ENCODE data around the gene XRCC3. TPM values are rescaled to one million over a fixed set of nuclear protein-coding genes. Genes with fewer than 3 reads are reported as not detected.
A peak's percentile ranks its signal among the peaks of the same experiment; 100 is the strongest.

Gene XRCC3
- total RNA-seq, 4 donors from 2014 or later = 0.59 to 14.4 (median 5.2) TPM

DNA sequence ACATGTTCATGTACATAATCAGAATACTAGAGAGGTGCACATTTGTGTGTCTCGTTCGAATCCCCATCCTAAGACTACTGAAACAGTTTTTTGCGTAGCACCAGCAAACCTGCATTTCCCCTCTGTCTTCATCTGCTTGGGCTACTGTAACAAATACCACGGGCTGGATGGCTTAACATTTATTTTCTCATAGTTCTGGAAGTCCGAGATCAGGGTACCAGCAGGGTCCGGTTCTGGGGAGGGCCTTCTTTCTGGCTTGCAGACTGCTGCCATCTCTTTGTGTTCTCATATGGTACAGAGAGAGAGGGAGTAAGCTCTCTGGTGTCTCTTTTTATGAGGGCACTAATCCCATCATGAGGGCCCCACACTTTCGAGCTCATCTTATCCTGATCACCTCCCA, 55.6 kb downstream of the XRCC3 start:
- Histone ChIP-seq H3K27me3 (no peaks in the 10 kb centered on the region), H3K4me1 (no peaks in the 10 kb centered on the region), H3K27ac (no peak overlapping the region), H3K4me3 (no peak overlapping the region), H3K9me3 (no peaks in the 10 kb centered on the region), H3K36me3 (no peaks in the 10 kb centered on the region)
- TF ChIP-seq, protein P1, sequence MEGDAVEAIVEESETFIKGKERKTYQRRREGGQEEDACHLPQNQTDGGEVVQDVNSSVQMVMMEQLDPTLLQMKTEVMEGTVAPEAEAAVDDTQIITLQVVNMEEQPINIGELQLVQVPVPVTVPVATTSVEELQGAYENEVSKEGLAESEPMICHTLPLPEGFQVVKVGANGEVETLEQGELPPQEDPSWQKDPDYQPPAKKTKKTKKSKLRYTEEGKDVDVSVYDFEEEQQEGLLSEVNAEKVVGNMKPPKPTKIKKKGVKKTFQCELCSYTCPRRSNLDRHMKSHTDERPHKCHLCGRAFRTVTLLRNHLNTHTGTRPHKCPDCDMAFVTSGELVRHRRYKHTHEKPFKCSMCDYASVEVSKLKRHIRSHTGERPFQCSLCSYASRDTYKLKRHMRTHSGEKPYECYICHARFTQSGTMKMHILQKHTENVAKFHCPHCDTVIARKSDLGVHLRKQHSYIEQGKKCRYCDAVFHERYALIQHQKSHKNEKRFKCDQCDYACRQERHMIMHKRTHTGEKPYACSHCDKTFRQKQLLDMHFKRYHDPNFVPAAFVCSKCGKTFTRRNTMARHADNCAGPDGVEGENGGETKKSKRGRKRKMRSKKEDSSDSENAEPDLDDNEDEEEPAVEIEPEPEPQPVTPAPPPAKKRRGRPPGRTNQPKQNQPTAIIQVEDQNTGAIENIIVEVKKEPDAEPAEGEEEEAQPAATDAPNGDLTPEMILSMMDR (IDR thresholded peaks at IDR 0.05) = no peak
- no peak for TF ChIP-seq POLR2A (IDR thresholded peaks at IDR 0.05)
- DNase-seq = no peak
- intact Hi-C loops (cut with DNase I; ENCODE audit: low total_unique reads) = no loop called here

DNA sequence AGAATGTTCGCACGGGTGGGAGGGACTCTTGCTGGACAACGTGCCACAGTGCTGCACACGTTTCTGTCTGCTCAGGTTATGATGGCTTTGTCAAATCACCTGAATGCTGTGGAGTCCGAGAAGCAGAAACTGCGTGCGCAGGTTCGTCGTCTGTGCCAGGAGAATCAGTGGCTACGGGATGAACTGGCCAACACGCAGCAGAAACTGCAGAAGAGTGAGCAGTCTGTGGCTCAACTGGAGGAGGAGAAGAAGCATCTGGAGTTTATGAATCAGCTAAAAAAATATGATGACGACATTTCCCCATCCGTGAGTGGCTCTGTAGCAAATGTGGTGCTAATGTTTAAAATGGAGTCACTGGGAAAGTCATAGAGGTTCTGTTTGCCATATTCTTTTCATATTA, 57.8 kb downstream of the XRCC3 start:
- no peak overlapping the region for H3K4me3 ChIP-seq
- no peak for TF ChIP-seq POLR2A (IDR thresholded peaks at IDR 0.05)
- TF ChIP-seq, protein P1 (IDR thresholded peaks at IDR 0.05) = no peak
- DNase-seq = peak; percentile 40 to 63
- no peaks in the 10 kb centered on the region for H3K36me3 ChIP-seq
- peak overlapping the region; percentile 62 to 64 for H3K27ac ChIP-seq
- peaks cover 7 to 9% of the 10 kb centered on the region in 2 donors for H3K4me1 ChIP-seq
- intact Hi-C loops (cut with DNase I; ENCODE audit: low total_unique reads) = no loop called here
- no peaks in the 10 kb centered on the region for H3K27me3 ChIP-seq
- H3K9me3 ChIP-seq = no peaks in the 10 kb centered on the region

DNA sequence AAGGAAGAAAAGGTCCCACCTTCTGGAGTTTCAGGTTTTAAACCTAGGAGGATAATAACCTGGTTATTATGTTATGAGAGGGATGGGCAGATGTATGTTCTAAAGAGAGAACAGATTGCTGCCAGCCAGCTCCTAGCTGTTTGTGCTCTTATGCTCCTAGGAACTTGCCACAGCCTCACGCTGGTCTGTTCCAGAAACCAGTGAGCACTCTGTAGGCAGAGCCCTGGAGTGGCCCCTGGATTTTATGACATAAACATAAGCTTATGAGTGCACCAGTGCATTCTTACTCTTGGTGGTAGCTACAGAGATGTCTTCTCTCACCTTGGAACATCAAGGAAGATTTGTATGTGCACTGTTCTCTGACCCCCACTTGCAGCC, 58.5 kb downstream of the XRCC3 start:
- Histone ChIP-seq H3K4me1 (peaks cover 10 to 14% of the 10 kb centered on the region in 2 donors), H3K4me3 (no peak overlapping the region), H3K36me3 (no peaks in the 10 kb centered on the region), H3K27ac (peak overlapping the region; percentile 7 to 48), H3K9me3 (no peaks in the 10 kb centered on the region), H3K27me3 (no peaks in the 10 kb centered on the region)
- no peak for DNase-seq
- intact Hi-C loops (cut with DNase I; ENCODE audit: low total_unique reads) = no loop called here
- TF ChIP-seq, protein P1 (IDR thresholded peaks at IDR 0.05) = no peak
- TF ChIP-seq POLR2A (IDR thresholded peaks at IDR 0.05) = no peak

DNA sequence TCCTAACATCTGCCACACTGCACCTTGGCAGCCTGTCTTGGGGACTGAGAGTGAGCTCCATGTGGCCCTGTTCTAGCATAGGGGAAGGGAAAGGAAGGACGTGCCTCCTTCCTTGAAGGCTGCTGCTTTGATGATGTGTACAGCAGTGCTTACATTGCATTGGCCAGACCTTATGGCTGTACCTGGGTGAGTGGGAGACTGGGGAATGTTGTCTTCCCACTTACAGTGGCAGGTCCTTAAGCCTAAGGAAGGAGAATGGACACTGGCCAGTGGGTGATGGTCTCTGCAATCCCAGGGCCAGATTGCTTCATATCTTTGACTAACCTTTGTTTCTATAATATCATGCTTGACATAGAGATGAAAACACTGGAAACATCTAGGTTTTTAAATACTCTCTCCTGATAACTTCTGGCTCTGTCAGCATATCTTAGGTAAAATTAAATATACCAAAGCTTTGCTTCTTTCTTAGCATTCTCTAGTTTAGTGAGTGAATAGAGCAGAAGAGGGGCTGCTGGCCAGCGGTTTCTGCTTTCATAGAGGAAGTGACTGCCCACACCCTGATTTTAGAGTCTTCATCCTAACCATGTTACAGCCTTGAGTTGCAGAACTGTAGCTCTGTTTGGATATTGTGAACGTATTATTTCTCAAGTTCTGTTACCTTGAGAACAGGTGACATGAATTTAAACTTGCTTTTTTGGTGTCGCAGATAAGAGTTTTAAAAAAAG, 59.1 kb downstream of the XRCC3 start:
- Histone ChIP-seq H3K27ac (peak overlapping the region in 1 of 2 donors; percentile 7), H3K9me3 (no peaks in the 10 kb centered on the region), H3K4me3 (no peak overlapping the region), H3K27me3 (no peaks in the 10 kb centered on the region), H3K36me3 (no peaks in the 10 kb centered on the region), H3K4me1 (peaks cover 10 to 18% of the 10 kb centered on the region in 2 donors)
- intact Hi-C loops (cut with DNase I; ENCODE audit: low total_unique reads) = no loop called here
- DNase-seq = no peak
- TF ChIP-seq POLR2A (IDR thresholded peaks at IDR 0.05) = no peak
- TF ChIP-seq, protein P1 (IDR thresholded peaks at IDR 0.05) = no peak

DNA sequence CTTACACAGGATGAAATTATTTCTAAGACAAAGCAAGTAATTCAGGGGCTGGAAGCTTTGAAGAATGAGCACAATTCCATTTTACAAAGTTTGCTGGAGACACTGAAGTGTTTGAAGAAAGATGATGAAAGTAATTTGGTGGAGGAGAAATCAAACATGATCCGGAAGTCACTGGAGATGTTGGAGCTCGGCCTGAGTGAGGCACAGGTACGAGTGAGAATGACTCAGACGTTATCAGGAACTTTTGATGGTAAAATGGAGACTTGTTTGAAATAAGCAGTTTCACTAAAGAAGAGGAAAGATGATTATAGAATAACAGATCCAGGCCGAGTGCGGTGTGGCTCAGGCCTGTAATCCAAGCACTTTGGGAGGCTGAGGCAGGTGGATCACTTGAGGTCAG, 60.6 kb downstream of the XRCC3 start:
- peak overlapping the region; percentile 58 to 75 for H3K27ac ChIP-seq
- no peaks in the 10 kb centered on the region for H3K36me3 ChIP-seq
- H3K27me3 ChIP-seq = no peaks in the 10 kb centered on the region
- no peak for TF ChIP-seq POLR2A (IDR thresholded peaks at IDR 0.05)
- TF ChIP-seq, protein P1 (IDR thresholded peaks at IDR 0.05) = no peak
- intact Hi-C loops (cut with DNase I; ENCODE audit: low total_unique reads) = no loop called here
- no peak for DNase-seq
- no peak overlapping the region for H3K4me3 ChIP-seq
- no peaks in the 10 kb centered on the region for H3K9me3 ChIP-seq
- peaks cover 10 to 18% of the 10 kb centered on the region in 2 donors for H3K4me1 ChIP-seq
